ENCODE results near the gene MRPL55.

The MRPL55 gene

DNA sequence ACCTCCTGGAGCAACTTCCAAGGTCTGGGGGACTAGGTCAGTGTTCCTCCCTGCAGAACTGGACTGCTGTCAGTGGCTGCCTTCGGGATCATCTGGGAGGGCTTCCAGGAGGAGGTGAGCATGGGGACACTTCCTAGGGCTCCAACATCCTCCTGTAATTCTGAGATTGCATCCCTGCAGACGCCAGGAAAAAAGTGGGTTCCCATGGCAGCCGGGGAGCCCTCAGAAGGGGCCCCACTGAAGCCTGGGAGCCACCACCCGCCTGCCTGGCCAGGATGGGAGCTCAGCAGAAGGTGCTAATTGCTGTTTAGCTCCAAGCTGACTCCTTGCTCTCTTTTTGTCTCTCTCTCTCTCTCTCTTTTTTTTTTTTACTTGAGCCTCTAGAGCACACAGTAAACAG is 42.7 kb downstream of the MRPL55 start:
- DNase-seq, result no peak

DNA sequence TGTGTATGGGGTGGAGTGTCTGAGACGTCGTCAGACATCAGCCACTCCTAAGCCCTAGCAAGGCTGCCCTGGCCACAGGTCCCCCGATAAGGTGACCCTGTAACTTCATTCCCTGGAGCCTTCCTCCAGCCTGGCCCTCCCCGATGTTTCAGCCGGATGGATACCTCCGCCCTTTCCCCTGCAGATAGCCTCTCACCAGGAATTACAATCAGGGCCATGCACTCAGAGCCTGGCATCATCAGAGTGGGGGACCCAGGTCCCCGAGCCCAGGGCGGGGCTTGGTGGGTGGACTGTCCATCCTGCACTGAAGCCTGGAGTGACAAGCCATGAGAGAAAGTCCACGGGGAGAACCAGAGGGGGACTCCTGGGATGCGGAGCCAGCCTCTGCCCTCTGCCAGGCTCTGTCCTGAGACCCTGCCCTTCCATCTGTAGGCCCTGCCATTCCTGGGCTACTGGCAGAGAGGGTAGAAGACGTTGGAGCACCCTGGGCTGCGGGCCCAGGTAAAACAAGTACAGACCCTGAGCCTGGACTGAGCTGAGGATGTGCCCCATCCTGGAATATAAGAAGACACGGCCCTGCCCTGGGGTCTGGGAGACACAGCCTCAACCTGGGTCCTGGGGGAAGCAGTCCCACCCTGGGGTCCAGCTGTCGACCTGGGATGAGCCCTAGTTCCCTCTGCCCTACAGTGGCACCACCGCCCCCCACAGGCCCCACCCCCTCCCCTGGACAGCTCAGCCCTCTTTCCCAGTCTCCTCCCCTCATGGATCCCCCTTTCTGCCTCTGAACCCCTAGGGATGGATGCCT is 43.4 kb downstream of the MRPL55 start:
- DNase-seq, result no peak

DNA sequence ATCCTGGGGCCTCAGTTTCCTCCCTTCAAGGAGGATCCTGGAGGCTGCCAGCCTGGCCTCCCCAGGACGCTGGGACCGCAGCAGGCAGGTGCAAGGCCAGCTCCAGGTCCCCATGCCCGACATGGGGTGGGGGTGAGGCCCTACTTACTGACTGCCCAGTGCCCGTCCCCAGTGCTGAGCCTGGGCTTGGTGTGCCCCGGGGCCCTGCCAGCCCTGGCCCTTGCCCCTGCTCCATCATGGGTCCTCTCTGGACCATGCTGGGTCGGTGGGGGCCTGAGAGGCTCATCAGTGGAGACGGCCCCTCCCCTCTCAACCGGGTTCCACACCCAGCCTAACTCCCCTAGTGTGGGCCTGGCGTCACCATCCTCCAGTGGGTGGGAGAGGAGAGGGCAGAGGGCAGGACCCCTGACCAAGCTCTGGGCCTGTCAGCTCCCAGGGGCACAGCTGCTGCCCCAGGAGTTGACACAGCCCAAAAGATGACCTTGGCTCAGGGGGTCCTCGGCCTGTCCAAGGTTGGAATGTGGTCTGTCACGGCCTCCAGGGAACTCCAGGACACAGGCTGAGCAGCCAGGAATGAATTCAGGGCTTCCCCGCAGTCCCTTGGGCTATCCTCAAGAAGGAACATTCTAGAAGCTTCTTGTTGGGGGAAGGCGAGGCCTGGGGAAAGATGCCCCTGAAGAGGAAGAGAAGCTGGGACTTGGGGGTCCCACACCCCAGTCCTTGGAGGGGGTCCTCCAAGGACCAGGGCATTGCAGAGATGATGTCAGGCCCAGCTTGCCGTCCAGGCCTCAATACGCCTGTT is 44.2 kb downstream of the MRPL55 start:
- no peak for DNase-seq

DNA sequence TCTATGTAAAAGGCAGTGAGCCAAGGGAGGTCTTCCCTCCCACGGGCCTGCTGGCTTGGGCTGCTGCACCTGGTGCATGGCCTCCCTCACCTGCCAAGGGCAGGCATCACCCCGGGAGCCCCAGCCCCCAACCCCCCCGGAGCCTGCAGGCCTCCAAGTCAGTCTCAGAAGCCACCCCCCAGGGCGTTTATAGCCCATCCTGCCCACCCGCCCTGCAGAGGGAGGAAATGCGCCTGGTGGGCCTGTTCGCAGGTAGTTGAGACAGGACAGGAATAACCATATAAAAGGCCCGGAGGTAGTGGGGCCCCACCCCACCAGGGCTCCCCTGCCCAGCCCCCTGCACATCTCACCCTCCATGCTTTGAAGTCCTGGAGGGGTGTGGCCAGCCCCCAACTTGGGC is 44.8 kb downstream of the MRPL55 start:
- DNase-seq, result no peak

DNA sequence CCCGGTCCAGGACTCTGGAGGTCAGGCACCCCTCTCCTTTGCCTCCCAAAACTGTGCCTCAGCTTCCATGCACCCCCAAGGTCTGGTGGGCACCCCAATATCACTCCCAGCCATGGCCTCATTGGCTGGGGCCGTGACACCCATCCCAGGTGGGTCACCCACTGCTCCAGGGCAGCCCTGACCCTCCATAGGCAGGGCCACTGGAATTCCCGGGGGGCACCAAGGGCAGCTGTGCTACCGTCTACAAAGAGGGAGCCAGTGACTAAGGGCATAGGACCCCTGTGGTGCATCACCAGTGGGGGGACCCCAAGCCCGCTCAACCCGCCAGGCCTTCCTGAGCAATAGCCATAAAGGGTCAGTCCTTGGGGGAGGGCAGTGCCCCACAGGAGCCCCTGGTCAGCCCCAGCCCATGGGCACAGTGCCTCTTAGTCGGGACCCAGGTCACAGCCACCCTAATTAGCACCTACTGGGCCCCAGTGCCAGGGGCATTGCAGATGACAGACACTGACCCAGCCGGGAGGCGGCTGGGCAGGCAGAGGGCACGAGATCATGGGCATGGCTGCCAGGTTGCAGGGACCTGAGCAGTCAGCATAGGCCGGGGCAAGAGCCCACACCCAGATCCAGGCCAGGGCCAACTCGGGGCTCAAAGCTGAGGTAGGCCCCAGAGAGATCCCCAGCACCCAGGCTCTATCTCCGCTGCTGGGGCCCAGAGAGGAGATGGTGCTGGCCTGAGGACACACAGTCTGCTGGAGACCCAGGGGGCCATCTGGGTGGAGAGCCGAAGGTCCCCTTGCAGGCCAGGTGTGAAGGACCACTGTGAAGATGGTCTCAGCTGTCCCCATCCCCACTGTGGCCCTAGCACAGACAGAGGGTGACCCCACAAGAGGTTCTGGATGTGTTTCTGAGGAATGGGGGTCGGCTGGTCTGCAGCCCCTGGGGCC is 45.6 kb downstream of the MRPL55 start:
- DNase-seq, result no peak

DNA sequence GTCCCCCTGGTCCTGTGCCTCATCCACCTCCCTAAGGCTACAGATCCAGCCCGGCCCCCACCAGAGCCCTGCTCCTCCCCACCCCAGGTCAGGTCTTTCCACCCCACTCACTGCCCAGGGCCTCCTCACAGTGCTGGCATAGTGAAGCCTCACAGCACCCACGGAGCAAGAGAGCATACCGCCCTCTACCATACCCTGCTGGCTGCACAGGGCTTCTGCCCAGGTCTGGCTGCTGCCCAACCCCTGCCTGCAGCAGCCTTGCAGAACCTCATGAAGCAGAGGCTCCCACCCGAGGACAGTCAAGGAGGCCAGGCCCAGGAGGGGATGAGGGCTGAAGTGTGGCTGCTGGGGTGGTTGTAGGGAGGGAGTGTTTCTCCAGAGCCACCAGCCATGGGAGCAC is 46.3 kb downstream of the MRPL55 start:
- no peak for DNase-seq

DNA sequence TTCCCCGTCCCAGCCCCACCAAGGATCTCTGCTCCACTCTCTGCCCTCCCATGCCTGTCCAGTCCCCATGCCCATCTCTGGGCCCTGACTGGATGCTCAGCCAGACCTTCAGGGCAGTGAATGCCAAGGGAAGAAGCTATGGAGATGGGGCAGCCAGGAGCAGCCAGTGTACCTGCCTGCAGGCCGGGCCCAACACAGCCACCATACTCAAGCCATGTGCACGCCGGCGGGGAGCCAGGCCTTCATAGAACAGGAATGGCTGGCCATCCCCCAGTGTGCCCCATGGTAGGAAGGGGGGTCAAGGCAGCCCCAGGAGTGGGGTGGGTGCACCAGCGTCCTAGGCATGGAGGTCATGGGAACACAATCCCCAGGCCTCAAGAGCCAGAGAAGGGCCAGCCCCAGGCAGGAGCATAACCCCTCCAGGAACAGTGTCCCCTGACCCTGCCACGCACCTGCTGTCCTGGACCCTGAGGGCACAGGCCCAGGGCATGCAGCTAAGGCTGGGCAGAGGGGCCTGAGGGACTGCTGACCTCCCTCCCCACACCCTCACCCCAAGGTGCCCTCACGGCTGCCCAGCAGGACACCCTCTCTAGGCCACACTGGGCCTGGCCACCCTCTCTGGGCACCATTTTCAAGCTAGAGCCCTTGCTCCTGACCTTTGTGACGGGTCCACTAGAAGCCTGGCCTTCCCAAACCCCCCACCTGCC is 46.9 kb downstream of the MRPL55 start:
- DNase-seq, result no peak

DNA sequence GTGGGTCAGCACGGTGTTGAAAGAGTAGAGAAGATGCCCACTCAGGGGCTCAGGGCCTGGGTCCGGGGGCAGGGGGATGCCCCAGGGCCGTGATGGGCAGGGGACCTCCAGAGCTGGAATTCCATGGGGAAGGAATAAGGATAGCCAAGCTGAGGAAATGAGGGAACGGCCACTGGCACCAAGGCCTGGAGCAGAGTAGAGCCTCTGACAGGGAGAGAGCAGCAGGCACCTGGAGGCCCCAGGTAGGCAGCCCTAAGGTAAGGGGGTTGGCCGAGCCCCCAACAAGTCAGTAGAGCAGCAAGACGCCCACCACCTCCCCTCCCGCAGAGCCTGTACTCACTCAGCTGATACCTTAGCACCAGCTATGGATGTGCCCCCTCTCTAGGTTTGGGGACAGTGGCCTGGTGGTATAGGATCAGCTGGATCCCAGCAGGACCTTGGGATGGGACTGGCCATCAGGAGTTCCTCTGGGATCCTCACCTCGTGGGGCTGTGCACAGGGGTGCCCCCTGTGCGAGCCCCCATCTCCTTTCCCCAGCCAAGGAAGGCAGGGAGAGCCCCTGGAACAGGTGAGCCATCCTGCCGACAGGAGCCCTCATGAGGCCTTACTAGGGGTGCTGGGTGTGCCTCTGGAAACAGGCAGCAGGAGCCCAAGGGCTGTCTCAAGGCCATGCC is 47.6 kb downstream of the MRPL55 start:
- no peak for DNase-seq

DNA sequence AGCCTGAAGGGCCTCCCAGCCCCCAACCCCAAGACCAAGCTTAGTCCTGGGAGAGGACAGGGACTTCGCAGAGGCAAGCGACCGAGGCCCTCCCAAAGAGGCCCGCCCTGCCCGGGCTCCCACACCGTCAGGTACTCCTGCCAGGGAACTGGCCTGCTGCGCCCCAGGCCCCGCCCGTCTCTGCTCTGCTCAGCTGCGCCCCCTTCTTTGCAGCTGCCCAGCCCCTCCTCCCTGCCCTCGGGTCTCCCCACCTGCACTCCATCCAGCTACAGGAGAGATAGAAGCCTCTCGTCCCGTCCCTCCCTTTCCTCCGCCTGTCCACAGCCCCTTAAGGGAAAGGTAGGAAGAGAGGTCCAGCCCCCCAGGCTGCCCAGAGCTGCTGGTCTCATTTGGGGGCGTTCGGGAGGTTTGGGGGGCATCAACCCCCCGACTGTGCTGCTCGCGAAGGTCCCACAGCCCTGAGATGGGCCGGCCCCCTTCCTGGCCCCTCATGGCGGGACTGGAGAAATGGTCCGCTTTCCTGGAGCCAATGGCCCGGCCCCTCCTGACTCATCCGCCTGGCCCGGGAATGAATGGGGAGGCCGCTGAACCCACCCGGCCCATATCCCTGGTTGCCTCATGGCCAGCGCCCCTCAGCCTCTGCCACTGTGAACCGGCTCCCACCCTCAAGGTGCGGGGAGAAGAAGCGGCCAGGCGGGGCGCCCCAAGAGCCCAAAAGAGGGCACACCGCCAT is 48.5 kb downstream of the MRPL55 start:
- no peak for DNase-seq

DNA sequence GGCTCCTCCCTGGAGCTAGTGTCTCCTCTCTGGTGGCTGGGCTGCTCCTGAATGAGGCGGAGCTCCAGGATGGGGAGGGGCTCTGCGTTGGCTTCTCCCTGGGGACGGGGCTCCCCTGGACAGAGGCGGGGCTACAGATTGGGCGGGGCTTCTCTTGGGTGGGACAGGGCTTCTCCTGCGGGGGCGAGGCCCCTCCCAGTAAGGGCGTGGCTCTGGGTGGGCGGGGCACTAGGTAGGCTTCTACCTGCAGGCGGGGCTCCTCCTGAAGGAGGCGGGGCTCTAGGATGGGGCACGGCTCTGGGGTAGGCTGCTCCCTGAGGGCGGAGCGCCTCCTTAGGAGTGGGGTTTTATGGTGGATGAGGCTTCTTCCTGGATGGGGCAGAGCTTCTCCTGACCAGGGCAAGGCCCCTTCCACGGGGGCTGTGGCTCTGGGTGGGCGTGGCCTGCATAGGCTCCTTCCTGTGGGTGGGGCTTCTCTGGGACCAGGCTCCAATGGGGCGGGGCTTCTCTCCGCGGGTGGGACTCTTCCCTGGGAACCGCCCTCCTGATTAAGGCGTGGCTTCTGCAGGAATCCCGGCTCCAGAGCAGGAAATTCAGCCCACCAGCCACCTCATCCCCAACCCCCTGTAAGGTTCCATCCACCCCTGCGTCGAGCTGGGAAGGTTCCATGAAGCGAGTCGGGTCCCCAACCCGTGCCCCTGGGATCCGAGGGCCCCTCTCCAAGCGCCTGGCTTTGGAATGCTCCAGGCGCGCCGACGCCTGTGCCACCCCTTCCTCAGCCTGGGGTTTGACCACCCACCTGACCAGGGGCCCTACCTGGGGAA is 49.3 kb downstream of the MRPL55 start:
- peak; percentile 66 for DNase-seq

DNA sequence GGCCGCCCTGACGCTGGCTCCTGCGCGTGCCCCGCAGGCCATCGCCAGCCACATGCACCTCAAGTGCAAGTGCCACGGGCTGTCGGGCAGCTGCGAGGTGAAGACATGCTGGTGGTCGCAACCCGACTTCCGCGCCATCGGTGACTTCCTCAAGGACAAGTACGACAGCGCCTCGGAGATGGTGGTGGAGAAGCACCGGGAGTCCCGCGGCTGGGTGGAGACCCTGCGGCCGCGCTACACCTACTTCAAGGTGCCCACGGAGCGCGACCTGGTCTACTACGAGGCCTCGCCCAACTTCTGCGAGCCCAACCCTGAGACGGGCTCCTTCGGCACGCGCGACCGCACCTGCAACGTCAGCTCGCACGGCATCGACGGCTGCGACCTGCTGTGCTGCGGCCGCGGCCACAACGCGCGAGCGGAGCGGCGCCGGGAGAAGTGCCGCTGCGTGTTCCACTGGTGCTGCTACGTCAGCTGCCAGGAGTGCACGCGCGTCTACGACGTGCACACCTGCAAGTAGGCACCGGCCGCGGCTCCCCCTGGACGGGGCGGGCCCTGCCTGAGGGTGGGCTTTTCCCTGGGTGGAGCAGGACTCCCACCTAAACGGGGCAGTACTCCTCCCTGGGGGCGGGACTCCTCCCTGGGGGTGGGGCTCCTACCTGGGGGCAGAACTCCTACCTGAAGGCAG is 50.0 kb downstream of the MRPL55 start:
- peak; percentile 39 for DNase-seq

DNA sequence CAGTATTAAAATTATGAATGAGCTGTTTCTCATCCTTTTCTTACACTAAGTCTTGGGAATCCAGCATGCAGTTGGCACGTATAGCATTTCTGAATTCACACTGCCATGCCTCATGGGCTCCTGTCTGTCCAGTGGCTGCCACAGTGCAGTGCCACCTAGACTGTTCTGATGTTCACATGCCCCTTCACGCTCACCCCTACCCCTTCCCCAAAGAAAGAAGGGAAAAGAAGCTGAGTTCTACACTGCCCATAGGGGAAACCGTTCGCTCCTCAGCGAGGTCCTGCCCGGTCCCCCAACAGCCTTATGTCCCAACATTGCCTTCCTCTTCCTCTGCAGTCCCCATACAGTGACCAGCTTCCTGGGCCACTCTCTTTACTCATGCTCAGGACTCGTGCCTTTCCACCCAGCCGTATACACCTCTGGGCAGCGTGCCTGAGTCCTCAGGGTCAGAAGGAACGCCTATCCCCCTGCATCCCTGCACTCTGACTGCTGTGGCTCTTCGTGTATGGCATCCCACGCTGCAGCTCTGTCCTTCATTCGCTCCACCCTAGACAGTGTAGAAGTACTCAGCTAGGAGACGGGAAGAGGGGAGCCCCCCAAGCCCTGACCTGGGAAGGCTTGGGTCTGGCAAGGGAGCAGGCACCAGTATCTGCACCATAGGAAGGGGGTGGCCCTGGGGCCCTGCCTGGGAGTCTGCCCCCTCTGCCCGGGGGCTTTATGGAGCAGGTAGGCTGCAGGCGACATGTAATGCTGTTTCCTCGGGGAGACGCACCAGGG is 50.7 kb downstream of the MRPL55 start:
- no peak for DNase-seq
